Heart left ventricle (tissue), 13 donors: ENCODE data around the gene POLR2J3.
"Not testable (repeated sequence)": the region's sequence is repeated elsewhere in the genome, so short reads cannot be mapped to it uniquely, and the experiment has no call there.

Experiments used
- POLR2A ChIP-seq, 2 donors: fragments of 450-650 bp; IDR thresholded peaks; one replicate each; pipeline ENCODE4 v1.6.1; 2017; ENCODE audit warnings: antibody characterized with exemption in 2 of 2, mild to moderate bottlenecking in 2 of 2, moderate library complexity in 2 of 2
- TF ChIP-seq, protein P1 (sequence below), 12 donors: fragments of 200-600 bp; sonication (generic) in 4 of 12; IDR thresholded peaks; one replicate each; pipeline versions ENCODE4 v1.5.0 to v1.8.0; 2018 to 2022; ENCODE audit warnings: antibody characterized with exemption in 12 of 12, mild to moderate bottlenecking in 5 of 12
- donor health status: ischemic (EF 13 %, LVEDD 7.1; RV severe dilation, severe dysfunction).
- donor health status: DM: no; HTN: yes; CAD: no.
- donor health status: DM: no; HTN: no; CAD: no.
- donor health status: ischemic (EF 25% LVEDD 6.9; RV normal size, moderate dysfunction).
- donor health status: ischemic (EF 25% LVEDD 5.7; RV mildly dilated, moderate dysfunction).
- donor health status: ischemic (EF 35%, LVEDD 5.7; RV mildly dilated, moderate dysfunction).
- donor health status: nonischemic (EF 11% LVEDD 7.7; RV severe dilation, severe dysfunction).
- donor health status: DM: yes; HTN: yes; CAD: no.
- donor health status: PGD.
- donor health status: ischemic (EF 29% LVEDD 5.4; RV normal size, mild dysfunction).
- donor health status: nonischemic (EF 23%, LVEDD 6.1; RV moderate dilation, normal function).

DNA sequence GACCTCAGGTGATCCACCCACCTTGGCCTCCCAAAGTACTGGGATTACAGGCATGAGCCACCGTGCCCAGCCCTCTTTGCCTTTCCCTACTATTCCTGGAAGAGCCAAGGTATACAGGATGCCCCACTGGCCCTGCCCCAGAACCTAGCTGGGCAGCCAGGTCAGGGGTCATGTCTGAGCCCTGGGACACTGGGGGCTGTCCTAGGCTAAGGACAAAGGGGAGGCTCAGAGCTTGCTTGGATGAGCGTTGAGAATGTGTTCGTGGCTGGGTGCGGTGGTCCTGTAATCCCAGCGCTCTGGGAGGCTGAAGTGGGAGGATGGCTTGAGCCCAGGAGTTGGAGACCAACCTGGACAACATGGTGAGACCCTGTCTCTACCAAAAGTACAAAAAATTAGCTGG lies 6.1 kb upstream of the POLR2J3 start:
- TF ChIP-seq, protein P1, sequence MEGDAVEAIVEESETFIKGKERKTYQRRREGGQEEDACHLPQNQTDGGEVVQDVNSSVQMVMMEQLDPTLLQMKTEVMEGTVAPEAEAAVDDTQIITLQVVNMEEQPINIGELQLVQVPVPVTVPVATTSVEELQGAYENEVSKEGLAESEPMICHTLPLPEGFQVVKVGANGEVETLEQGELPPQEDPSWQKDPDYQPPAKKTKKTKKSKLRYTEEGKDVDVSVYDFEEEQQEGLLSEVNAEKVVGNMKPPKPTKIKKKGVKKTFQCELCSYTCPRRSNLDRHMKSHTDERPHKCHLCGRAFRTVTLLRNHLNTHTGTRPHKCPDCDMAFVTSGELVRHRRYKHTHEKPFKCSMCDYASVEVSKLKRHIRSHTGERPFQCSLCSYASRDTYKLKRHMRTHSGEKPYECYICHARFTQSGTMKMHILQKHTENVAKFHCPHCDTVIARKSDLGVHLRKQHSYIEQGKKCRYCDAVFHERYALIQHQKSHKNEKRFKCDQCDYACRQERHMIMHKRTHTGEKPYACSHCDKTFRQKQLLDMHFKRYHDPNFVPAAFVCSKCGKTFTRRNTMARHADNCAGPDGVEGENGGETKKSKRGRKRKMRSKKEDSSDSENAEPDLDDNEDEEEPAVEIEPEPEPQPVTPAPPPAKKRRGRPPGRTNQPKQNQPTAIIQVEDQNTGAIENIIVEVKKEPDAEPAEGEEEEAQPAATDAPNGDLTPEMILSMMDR (IDR thresholded peaks at IDR 0.05) = not testable (repeated sequence)
- TF ChIP-seq POLR2A (IDR thresholded peaks at IDR 0.05) = not testable (repeated sequence)
